Mesothelial cell of epicardium (in vitro differentiated cells): ENCODE results near the gene LDHAL6B. TPM values are rescaled to one million over a fixed set of nuclear protein-coding genes. Genes with fewer than 3 reads are reported as not detected.

ENCODE experiments used
- DNase-seq, 2 experiments: peaks; one replicate each; pipeline ENCODE4 v3.0.0; 2021; ENCODE audit warnings: low spot score in 2 of 2; ENCODE audit not compliant: unreplicated experiment in 2 of 2
- H3K27ac Mint-ChIP-seq: 2 replicates; pipeline ENCODE4 v1.8.0; 2021; ENCODE audit warnings: mixed read lengths
- H3K27me3 Mint-ChIP-seq: 2 replicates; pipeline ENCODE4 v1.8.0; 2021; ENCODE audit warnings: low read depth, mixed read lengths
- H3K36me3 Mint-ChIP-seq: 2 replicates; pipeline ENCODE4 v1.8.0; 2021; ENCODE audit warnings: mixed read lengths
- H3K4me1 Mint-ChIP-seq: 2 replicates; pipeline ENCODE4 v1.8.0; 2021; ENCODE audit warnings: mixed read lengths
- H3K4me3 Mint-ChIP-seq: 2 replicates; pipeline ENCODE4 v1.8.0; 2021; ENCODE audit warnings: mild to moderate bottlenecking, moderate library complexity, mixed read lengths
- H3K9me3 Mint-ChIP-seq: 2 replicates; pipeline ENCODE4 v1.8.0; 2021; ENCODE audit warnings: mixed read lengths
- total RNA-seq: library from RNA; stranded (reverse); gene quantifications from 3 replicates; pipeline ENCODE4 v1.2.1, GENCODE V29; 2021
- TF ChIP-seq, protein P1 (sequence below): fragments of 200-600 bp; sonication (generic); IDR thresholded peaks from one replicate; pipeline ENCODE4 v1.5.0; 2021; ENCODE audit warnings: antibody characterized with exemption; ENCODE audit not compliant: unreplicated experiment

The LDHAL6B gene
- total RNA-seq, 1 donor from 2014 or later: not detected

DNA sequence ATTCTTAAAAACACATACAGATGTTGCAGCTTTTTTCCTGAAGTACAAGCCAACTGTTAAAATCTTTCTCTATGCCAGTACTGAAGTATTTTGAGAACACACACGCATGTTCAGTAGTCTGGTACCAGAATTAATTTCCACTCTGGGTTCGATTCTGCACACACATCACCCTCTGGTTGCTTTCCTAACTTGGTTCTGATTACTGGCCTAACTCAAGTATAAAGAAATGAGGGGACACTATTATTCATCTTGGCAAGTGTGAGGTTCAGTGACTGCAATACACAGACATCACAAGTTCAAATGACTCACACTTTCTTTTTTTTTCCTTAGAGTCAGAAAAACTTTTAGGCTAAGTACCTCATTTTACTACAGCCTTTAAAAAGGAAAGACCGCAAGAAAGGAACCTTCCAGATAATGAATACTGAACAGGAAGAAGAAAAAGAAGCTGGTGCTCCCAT, 37.4 kb upstream of the LDHAL6B start:
- Mint-ChIP-seq H3K4me1 (peaks cover 12% of the 10 kb centered on the region), H3K9me3 (peaks cover 8% of the 10 kb centered on the region), H3K36me3 (peaks cover 15% of the 10 kb centered on the region), H3K27me3 (no peaks in the 10 kb centered on the region), H3K27ac (peak overlapping the region; percentile 50), H3K4me3 (no peak overlapping the region)
- TF ChIP-seq, protein P1, sequence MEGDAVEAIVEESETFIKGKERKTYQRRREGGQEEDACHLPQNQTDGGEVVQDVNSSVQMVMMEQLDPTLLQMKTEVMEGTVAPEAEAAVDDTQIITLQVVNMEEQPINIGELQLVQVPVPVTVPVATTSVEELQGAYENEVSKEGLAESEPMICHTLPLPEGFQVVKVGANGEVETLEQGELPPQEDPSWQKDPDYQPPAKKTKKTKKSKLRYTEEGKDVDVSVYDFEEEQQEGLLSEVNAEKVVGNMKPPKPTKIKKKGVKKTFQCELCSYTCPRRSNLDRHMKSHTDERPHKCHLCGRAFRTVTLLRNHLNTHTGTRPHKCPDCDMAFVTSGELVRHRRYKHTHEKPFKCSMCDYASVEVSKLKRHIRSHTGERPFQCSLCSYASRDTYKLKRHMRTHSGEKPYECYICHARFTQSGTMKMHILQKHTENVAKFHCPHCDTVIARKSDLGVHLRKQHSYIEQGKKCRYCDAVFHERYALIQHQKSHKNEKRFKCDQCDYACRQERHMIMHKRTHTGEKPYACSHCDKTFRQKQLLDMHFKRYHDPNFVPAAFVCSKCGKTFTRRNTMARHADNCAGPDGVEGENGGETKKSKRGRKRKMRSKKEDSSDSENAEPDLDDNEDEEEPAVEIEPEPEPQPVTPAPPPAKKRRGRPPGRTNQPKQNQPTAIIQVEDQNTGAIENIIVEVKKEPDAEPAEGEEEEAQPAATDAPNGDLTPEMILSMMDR: no peak
- no peak for DNase-seq

DNA sequence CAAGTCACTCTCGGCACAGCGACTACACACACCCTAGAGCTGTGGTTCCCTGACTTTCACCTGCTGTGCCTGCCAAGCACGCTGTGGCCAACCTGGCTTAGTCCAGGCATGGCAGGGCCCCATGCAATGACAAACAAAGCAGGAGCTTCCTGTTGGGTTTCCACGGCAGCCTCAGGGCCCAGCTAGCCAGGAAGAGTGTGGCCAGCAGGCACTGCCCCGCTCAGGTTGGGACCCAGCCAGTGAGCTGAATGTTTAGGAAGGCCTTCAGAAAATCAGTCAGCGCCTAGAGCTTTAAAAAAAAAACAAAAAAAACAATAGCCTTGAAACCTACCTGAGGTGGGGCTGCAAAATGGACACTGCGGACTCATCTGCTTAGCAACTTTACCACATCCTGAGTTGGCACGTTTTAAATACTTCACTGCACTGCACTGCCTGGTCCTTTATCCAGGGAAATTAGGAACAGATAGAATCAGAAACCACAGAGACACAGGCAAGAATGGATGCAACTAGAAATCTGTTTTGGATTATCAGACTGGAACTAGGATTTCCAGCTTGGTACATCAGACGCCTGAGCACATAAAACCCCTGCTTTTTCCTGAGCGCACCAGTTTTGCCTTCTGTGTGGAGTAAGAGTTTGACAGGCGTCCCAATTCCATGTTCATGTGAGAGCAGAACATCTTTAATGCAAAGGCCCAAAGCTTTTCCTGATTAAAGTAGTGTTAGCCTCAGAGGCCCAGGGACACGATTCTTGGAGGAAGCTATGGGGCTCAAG, 36.2 kb upstream of the LDHAL6B start:
- TF ChIP-seq, protein P1: no peak
- H3K36me3 Mint-ChIP-seq: peaks cover 15% of the 10 kb centered on the region
- H3K4me1 Mint-ChIP-seq: peaks cover 17% of the 10 kb centered on the region
- H3K4me3 Mint-ChIP-seq: no peak overlapping the region
- peaks cover 4% of the 10 kb centered on the region for H3K9me3 Mint-ChIP-seq
- peak overlapping the region; percentile 18 for H3K27ac Mint-ChIP-seq
- H3K27me3 Mint-ChIP-seq: no peaks in the 10 kb centered on the region
- DNase-seq: no peak

DNA sequence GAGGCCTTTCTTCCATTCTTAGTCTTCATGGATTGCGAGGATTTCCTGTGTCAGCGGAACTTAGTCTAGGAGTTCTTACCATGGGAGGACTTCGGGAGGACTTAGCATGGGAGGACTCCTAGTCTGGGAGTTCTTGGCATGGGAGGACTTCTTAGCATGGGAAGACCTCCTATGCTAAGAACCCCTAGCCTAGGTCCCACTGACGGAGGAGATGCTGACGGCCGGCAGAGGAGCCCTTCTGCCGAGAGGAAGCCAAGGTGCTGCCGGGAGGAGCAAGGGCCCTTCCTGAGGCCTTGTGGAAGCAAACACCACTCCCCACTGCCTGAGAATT, 35.6 kb upstream of the LDHAL6B start:
- Mint-ChIP-seq H3K36me3 (peaks cover 15% of the 10 kb centered on the region), H3K27me3 (no peaks in the 10 kb centered on the region), H3K4me1 (peaks cover 12% of the 10 kb centered on the region), H3K4me3 (no peak overlapping the region), H3K27ac (no peak overlapping the region), H3K9me3 (peaks cover 4% of the 10 kb centered on the region)
- DNase-seq: no peak
- TF ChIP-seq, protein P1: no peak

DNA sequence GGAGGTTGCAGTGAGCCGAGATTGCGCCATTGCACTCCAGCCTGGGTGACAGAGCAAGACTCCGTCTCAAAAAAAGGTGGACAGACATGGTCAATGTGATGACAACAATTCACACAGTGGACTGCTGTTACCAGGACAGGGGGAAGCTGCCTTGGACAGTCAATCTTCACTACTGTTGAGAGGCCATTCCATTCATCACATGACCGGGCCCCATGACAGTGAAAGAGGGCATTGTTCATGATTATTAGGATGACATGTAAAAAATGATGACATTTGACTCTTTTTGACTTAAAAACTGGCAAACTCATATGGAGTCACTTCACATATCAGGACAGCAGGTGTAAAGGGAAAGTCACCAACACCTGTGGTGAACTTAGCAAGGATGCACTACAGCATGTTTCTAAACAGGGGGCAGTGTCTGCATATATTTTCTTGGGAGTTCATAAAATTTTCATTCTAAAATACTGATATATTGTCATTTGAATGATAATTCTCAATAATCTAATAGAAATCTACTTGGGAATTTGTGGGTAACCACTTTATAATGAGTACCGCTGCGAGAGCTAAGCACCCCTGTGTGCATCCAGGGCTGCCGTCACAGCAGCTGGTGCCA, 34.2 kb upstream of the LDHAL6B start:
- H3K9me3 Mint-ChIP-seq: peaks cover 4% of the 10 kb centered on the region
- peaks cover 6% of the 10 kb centered on the region for H3K4me1 Mint-ChIP-seq
- H3K27ac Mint-ChIP-seq: no peak overlapping the region
- H3K4me3 Mint-ChIP-seq: no peak overlapping the region
- DNase-seq: no peak
- TF ChIP-seq, protein P1: no peak
- no peaks in the 10 kb centered on the region for H3K27me3 Mint-ChIP-seq
- H3K36me3 Mint-ChIP-seq: peaks cover 20% of the 10 kb centered on the region

DNA sequence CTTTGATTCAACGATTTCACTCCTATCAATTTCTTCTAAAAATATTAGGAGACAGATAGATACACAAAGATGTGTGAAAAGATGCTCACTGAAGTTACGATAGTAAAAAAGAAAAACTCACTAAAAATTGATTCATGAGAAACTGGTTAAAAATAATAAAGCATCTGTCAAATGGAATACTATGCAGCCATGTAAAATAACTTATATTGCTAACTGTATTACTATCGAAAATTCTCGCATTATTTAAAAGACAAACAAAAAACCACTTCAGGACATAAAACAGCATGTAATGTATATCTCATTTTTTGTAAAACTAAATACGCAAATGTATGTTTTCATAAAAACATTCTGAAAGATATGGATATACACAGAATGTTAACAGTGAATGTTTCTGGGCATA, 33.4 kb upstream of the LDHAL6B start:
- no peak overlapping the region for H3K4me3 Mint-ChIP-seq
- H3K27ac Mint-ChIP-seq: no peak overlapping the region
- no peak for DNase-seq
- H3K9me3 Mint-ChIP-seq: peaks cover 4% of the 10 kb centered on the region
- peaks cover 6% of the 10 kb centered on the region for H3K4me1 Mint-ChIP-seq
- no peaks in the 10 kb centered on the region for H3K27me3 Mint-ChIP-seq
- TF ChIP-seq, protein P1: no peak
- H3K36me3 Mint-ChIP-seq: peaks cover 27% of the 10 kb centered on the region
